Keratinocyte (primary cell): ENCODE results near the gene ELL. TPM values are rescaled to one million over a fixed set of nuclear protein-coding genes. Genes with fewer than 3 reads are reported as not detected.
A peak's percentile ranks its signal among the peaks of the same experiment; 100 is the strongest.

Experiments
- DNase-seq: peaks from one replicate; pipeline ENCODE4 v3.0.0-alpha.2; 2011; ENCODE audit warnings: low read depth, missing footprints, low spot score
- FAIRE-seq: peaks from 2 replicates; lab custom pipeline; 2011; peaks lifted over from hg19 to GRCh38; lab: Jason Lieb, UNC
- H2AFZ ChIP-seq: 2 replicates; pipeline ENCODE4 v1.6.0; 2012; ENCODE audit warnings: low read length, control low read depth, inconsistent platforms; ENCODE audit not compliant: control insufficient read depth
- H3K27ac ChIP-seq: 2 replicates; pipeline ENCODE4 v1.5.1; 2011; ENCODE audit warnings: low read length; ENCODE audit not compliant: control insufficient read depth, insufficient read depth
- H3K27me3 ChIP-seq: 3 replicates; pipeline ENCODE4 v1.6.0; 2011; ENCODE audit warnings: low read length; ENCODE audit not compliant: control insufficient read depth, insufficient read depth; ENCODE audit errors: extremely low read depth
- H3K36me3 ChIP-seq, 2 experiments: 2 replicates in 1 of 2; 3 replicates in 1 of 2; pipeline ENCODE4 v1.5.1; 2011; ENCODE audit warnings: low read length in 2 of 2, mild to moderate bottlenecking in 1 of 2; ENCODE audit not compliant: control insufficient read depth in 2 of 2, insufficient read depth in 2 of 2; ENCODE audit errors: extremely low read depth in 1 of 2
- H3K4me1 ChIP-seq: 3 replicates; pipeline ENCODE4 v1.5.1; 2011; ENCODE audit warnings: low read length; ENCODE audit not compliant: control insufficient read depth, insufficient read depth; ENCODE audit errors: extremely low read depth
- H3K4me2 ChIP-seq: 3 replicates; pipeline ENCODE4 v1.6.0; 2011; ENCODE audit warnings: low read depth, low read length; ENCODE audit not compliant: control insufficient read depth, insufficient read depth; ENCODE audit errors: extremely low read depth
- H3K4me3 ChIP-seq, 3 experiments: fragments of 200-600 bp in 1 of 3; sonication (generic) in 1 of 3; 2 replicates in 2 of 3; 3 replicates in 1 of 3; pipeline ENCODE4 v1.5.1; 2011 to 2016; ENCODE audit warnings: low read length in 3 of 3, mild to moderate bottlenecking in 3 of 3, control low read depth in 2 of 3, inconsistent platforms in 1 of 3, low read depth in 1 of 3, mixed read lengths in 1 of 3, mixed run types in 1 of 3, moderate library complexity in 1 of 3; ENCODE audit not compliant: control insufficient read depth in 2 of 3, insufficient read depth in 2 of 3; ENCODE audit errors: extremely low read depth in 1 of 3
- H3K79me2 ChIP-seq: 2 replicates; pipeline ENCODE4 v1.6.0; 2012; ENCODE audit warnings: low read length; ENCODE audit not compliant: control insufficient read depth, insufficient read depth
- H3K9ac ChIP-seq: 3 replicates; pipeline ENCODE4 v1.6.0; 2011; ENCODE audit warnings: low read length; ENCODE audit not compliant: control insufficient read depth, insufficient read depth; ENCODE audit errors: extremely low read depth
- H3K9me1 ChIP-seq: 3 replicates; pipeline ENCODE4 v1.6.0; 2011; ENCODE audit warnings: low read length; ENCODE audit not compliant: control insufficient read depth, insufficient read depth; ENCODE audit errors: extremely low read depth
- H3K9me3 ChIP-seq: 2 replicates; pipeline ENCODE4 v1.5.1; 2012; ENCODE audit warnings: low read depth, low read length; ENCODE audit not compliant: control insufficient read depth
- H4K20me1 ChIP-seq: 3 replicates; pipeline ENCODE4 v1.6.0; 2011; ENCODE audit warnings: low read length; ENCODE audit not compliant: control insufficient read depth, insufficient read depth; ENCODE audit errors: extremely low read depth
- CTCF ChIP-seq, 3 experiments: IDR thresholded peaks in 1 of 3; conservative IDR thresholded peaks in 1 of 3; optimal IDR thresholded peaks in 1 of 3; 2 replicates in 2 of 3; 3 replicates in 1 of 3; pipeline versions ENCODE3 to v1.5.1; 2011; ENCODE audit warnings: low read length in 3 of 3, mild to moderate bottlenecking in 3 of 3, moderate library complexity in 2 of 3, control low read depth in 1 of 3, inconsistent platforms in 1 of 3; ENCODE audit not compliant: insufficient read depth in 2 of 3; ENCODE audit errors: extremely low read depth in 1 of 3
- EZH2 ChIP-seq: IDR thresholded peaks from one replicate; pipeline ENCODE4 v1.6.1; 2012; ENCODE audit warnings: inconsistent platforms, mild to moderate bottlenecking, low read length, moderate library complexity
- dilution Hi-C: fragments of 300-500 bp; cut with MboI; formaldehyde crosslinking; loops from one replicate; pipeline ENCODE4 v1.7.0; 2020; ENCODE audit warnings: low sequenced_read_pairs; ENCODE audit not compliant: extremely low pct_ligation_motif_present
- polyA plus RNA-seq, 5 experiments: library from polyadenylated mRNA; depleted of rRNA in 3 of 5; stranded (reverse) in 3 of 5; stranded (forward) in 1 of 5; unstranded in 1 of 5; fragments of >200 nt; gene quantifications; 1 replicate in 1 of 5; 2 replicates in 3 of 5; 3 replicates in 1 of 5; pipeline versions ENCODE4 v1.2.1 to v1.2.3, GENCODE V29; 2011 to 2012; ENCODE audit warnings: missing spikeins in 2 of 5, low read depth in 1 of 5, low replicate concordance in 1 of 5

ELL gene
- polyA plus RNA-seq, 1 donor (not counting 4 experiments of a cell fraction or from before 2014, with no cell fraction given) = 4.4 TPM

GRCh38 chr19:18469069-18469846 lies 52.6 kb downstream of the ELL start:
- Histone ChIP-seq H2AFZ (no peak overlapping the region), H3K4me1 (peaks cover 7% of the 10 kb centered on the region), H3K79me2 (peaks cover 61% of the 10 kb centered on the region), H3K4me2 (no peak overlapping the region), H3K27ac (no peak overlapping the region), H4K20me1 (peaks cover 36% of the 10 kb centered on the region), H3K4me3 (no peak overlapping the region), H3K27me3 (no peaks in the 10 kb centered on the region), H3K9me3 (no peaks in the 10 kb centered on the region), H3K9ac (no peak overlapping the region), H3K36me3 (peaks cover 22 to 29% of the 10 kb centered on the region in 2 experiments), H3K9me1 (no peaks in the 10 kb centered on the region)
- dilution Hi-C loops = no loop called here
- DNase-seq (no peak), FAIRE-seq (no peak)
- TF ChIP-seq CTCF (optimal IDR thresholded peaks at IDR 0.05 in 1 of 3, IDR thresholded peaks at IDR 0.05 in 1 of 3, conservative IDR thresholded peaks at IDR 0.05 in 1 of 3; ENCODE audit: extremely low read depth in 1 of 3, insufficient read depth in 2 of 3, low read length in 3 of 3) = peak; percentile 73 to 81 (median 79)
- TF ChIP-seq EZH2 = no peak

- H3K9me3 ChIP-seq = no peaks in the 10 kb centered on the region
- H4K20me1 ChIP-seq = peaks cover 35% of the 10 kb centered on the region
- H3K4me2 ChIP-seq = no peak overlapping the region
- no peaks in the 10 kb centered on the region for H3K27me3 ChIP-seq
- TF ChIP-seq EZH2 (no peak), CTCF (optimal IDR thresholded peaks at IDR 0.05 in 1 of 3, IDR thresholded peaks at IDR 0.05 in 1 of 3, conservative IDR thresholded peaks at IDR 0.05 in 1 of 3; ENCODE audit: extremely low read depth in 1 of 3, insufficient read depth in 2 of 3, low read length in 3 of 3) (no peak)
- no peak overlapping the region for H3K9ac ChIP-seq
- peaks cover 7% of the 10 kb centered on the region for H3K4me1 ChIP-seq
- DNase-seq = no peak
- H3K36me3 ChIP-seq = peaks cover 22 to 29% of the 10 kb centered on the region in 2 experiments
- dilution Hi-C loops = no loop called here
- no peak overlapping the region for H3K27ac ChIP-seq
- no peak for FAIRE-seq
- H3K79me2 ChIP-seq = peaks cover 54% of the 10 kb centered on the region
- H3K9me1 ChIP-seq = no peaks in the 10 kb centered on the region
- no peak overlapping the region for H3K4me3 ChIP-seq
- no peak overlapping the region for H2AFZ ChIP-seq
These were observed 53.4 kb downstream of the ELL start for GRCh38 chr19:18468517-18468916.
